Measurements from ENCODE around the gene REXO1. TPM values are rescaled to one million over a fixed set of nuclear protein-coding genes. Genes with fewer than 3 reads are reported as not detected.

Gene REXO1
- polyA plus RNA-seq, 2 of the 4 experiments (the other 2 are of a cell fraction): 5.6 to 13.8 TPM

DNA sequence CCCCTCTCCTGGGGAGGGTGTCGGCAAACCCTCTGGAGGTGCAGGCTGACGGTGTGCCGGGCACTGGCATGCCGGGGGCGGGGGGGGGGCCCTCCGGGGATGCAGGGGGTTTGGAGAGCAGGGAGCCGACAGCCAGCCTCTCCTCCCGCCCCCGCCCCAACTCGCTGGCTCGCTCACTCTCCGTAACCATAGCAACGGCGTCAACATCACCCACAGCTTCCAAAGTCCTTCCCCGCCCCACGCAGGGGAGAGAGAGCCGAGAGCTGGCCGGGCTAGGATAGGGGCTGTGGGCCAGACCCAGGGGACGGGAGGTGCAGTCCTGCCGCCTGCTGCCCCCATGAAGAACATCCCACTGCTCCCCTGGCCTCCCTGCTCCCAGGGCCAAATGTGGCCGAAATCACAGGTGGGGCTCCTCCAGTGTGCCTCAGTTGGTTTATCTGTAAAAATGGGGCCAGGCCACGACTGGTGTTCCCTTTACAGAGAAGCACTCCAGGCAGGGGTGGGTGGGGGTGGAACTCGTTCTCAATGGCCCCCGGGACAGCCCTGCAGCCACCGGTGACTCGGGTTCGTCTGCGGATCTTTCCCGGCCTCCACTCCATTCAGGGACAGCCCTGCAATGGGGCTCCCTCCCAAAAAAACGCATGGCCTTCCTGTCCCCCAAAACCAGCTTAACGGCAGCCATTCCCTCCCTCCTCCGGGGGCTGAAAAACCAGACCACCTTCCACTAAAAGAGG, 11.9 kb upstream of the REXO1 start:
- Histone ChIP-seq H3K4me1 (peaks cover 61% of the 10 kb centered on the region), H3K4me2 (peak overlapping the region; percentile 99), H3K9me3 (no peaks in the 10 kb centered on the region), H3K4me3 (peak overlapping the region; percentile 68), H3K27ac (peak overlapping the region; percentile 99 to 100)
- ATAC-seq: peak in 1 of 2 experiments; percentile 2; a peak in 2 of 6 replicates
- POLR2A ChIA-PET: no interaction called here
- TF ChIP-seq POLR2AphosphoS2 (conservative IDR thresholded peaks at IDR 0.05; ENCODE audit: low read length) (no peak), JUNB (IDR thresholded peaks at IDR 0.05) (no peak), RFX5 (IDR thresholded peaks at IDR 0.05) (no peak), REST (IDR thresholded peaks at IDR 0.05) (no peak), ZFP36 (IDR thresholded peaks at IDR 0.05; ENCODE audit: borderline replicate concordance, partially characterized antibody) (no peak)
- no peak for FAIRE-seq
- DNase-seq (ENCODE audit: low read depth in 1 of 2, low spot score in 1 of 2): peak in 1 of 2 experiments; percentile 79
- CTCF ChIA-PET: no interaction called here
- WGBS (ENCODE audit: missing lambda C conversion rate): 9% methylated on average over 11 of the region's 32 CpGs

DNA sequence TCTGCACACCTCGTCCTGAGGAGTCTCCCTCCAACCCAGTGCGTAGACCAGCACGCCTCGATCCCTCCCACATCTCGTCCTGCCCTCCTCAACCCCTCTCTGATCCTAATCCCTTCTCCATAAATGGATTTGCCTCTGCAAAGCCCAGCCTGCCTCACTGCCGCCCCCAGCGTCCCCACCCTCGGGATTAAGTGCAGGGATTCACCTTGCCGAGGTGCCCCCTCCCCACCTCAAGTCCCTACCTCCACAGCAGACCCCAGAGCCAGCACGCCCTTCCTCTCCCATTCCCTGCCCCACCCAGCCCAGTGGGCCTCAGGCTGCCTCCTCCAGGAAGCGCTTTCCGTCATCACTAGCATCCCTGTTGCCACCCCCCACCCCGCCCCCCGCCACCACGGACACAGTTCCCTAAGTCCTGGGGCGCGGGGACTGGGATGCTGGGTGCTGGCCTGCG, 11.1 kb upstream of the REXO1 start:
- ATAC-seq: peak in 1 of 2 experiments; percentile 20; a peak in 3 of 6 replicates
- no peak for FAIRE-seq

DNA sequence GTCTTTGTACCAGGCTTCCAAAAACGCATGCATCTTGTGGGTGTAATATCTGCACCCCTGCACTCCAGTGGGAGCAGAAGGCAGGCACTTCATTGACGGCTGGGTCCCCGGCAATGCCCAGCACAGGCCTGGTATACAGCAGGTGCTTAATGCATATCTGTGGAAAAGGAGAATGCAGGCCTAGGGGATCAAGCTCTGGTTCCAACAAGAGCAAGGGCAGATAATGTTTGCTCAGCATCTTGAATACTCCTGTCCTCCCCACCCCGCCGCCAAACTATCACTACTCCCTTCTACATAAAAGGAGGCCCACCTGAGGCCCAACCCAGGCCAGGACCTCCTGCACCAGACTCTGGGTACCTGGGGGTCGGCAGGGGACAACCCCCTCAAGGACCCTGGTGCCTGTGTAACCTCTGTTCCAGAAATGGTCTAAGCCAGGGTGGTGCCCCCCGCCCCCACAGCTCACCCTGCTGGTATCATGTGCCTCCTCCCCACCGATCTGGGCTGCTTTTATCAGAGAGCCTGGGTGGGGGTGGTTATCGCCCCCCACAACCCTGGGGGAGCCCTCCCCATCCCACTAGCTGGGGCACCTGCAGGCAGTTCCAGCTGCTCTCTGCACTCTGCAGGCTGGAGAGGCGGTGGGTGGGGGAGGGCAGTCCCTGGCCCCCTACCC, 10.3 kb upstream of the REXO1 start:
- no peak for FAIRE-seq

More for the DNA sequence above, 11.1 kb upstream of the REXO1 start:
- CTCF ChIA-PET: interaction anchor here (2.9 kb wide), 1 partner anchor 10 kb away, joined by 12 read pairs; no protein-coding TSS in a partner anchor
- Histone ChIP-seq H3K4me1 (peaks cover 67% of the 10 kb centered on the region), H3K4me2 (peak overlapping the region; percentile 99), H3K4me3 (peak overlapping the region; percentile 68), H3K27ac (peak overlapping the region; percentile 99 to 100), H3K9me3 (no peaks in the 10 kb centered on the region)
- DNase-seq (ENCODE audit: low read depth in 1 of 2, low spot score in 1 of 2): peak in 1 of 2 experiments; percentile 51
- POLR2A ChIA-PET: no interaction called here
- 21% methylated on average over 7 of the region's 18 CpGs for WGBS (ENCODE audit: missing lambda C conversion rate)
- TF ChIP-seq ZFP36 (IDR thresholded peaks at IDR 0.05; ENCODE audit: borderline replicate concordance, partially characterized antibody) (peak; percentile 55), REST (IDR thresholded peaks at IDR 0.05) (no peak)

More for the DNA sequence above, 10.3 kb upstream of the REXO1 start:
- peaks cover 75% of the 10 kb centered on the region for H3K4me1 ChIP-seq
- H3K4me2 ChIP-seq: peak overlapping the region; percentile 99
- TF ChIP-seq HOXA7 (CRISPR knock-in tag; IDR thresholded peaks at IDR 0.05) (no peak), EHF (CRISPR knock-in tag; IDR thresholded peaks at IDR 0.05) (no peak), REST (IDR thresholded peaks at IDR 0.05) (no peak), USF2 (IDR thresholded peaks at IDR 0.05) (no peak), RNF2 (IDR thresholded peaks at IDR 0.05; ENCODE audit: borderline replicate concordance, low read depth) (no peak), TP53 (CRISPR knock-in tag; IDR thresholded peaks at IDR 0.05) (no peak), EHMT2 (IDR thresholded peaks at IDR 0.05; ENCODE audit: low read depth) (no peak)
- no peak for ATAC-seq
- DNase-seq (ENCODE audit: low read depth in 1 of 2, low spot score in 1 of 2): no peak
- H3K9me3 ChIP-seq: no peaks in the 10 kb centered on the region
- 55% methylated on average over 6 of the region's 10 CpGs for WGBS (ENCODE audit: missing lambda C conversion rate)
- CTCF ChIA-PET: interaction anchor here (0.6 to 2.9 kb wide), 5 partner anchors 9 to 207 kb away, joined by 3 to 12 read pairs (median 3); no protein-coding TSS in a partner anchor
- H3K27ac ChIP-seq: peak overlapping the region; percentile 99 to 100
- POLR2A ChIA-PET: no interaction called here
- H3K4me3 ChIP-seq: no peak overlapping the region

Measured in A549 (cell line).